ENCODE results near the gene CRABP2. TPM values are rescaled to one million over a fixed set of nuclear protein-coding genes. Genes with fewer than 3 reads are reported as not detected.
A peak's percentile ranks its signal among the peaks of the same experiment; 100 is the strongest.

The CRABP2 gene
- total and polyA plus RNA-seq, 2 donors (not counting 1 experiment from before 2014, with no cell fraction given), result 0.89 to 1.2 TPM

DNA sequence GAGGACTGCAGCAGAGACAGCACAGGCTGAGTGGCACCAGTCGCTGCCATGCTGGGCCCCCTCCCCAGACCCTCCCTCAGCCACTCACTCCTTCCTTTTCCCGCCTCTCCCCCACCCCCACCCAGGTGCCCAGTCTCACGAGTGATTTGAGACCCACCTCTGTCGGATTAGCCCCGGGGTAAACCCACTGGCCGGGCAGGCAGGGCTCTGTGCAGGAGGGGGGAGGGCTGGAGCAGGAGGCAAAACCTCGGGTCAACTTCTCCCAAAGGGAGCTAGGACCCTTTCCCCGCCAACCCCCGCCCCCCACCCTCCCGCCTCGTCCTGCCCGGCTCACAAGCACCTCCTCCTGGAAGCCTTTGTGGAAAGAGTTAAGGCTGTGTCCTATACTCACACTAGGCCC is 39.0 kb upstream of the CRABP2 start:
- no peak overlapping the region for H3K4me2 ChIP-seq (replicated peaks; ENCODE audit: low read depth, low read length, poor library complexity, severe bottlenecking)
- H3K36me3 ChIP-seq (replicated peaks in 1 of 2; ENCODE audit: control extremely low read depth in 1 of 2, control insufficient read depth in 1 of 2, extremely low read depth in 1 of 2, insufficient read depth in 2 of 2, low read length in 1 of 2), result peaks cover 0 to 24% of the 10 kb centered on the region in 2 experiments
- DNase-seq, result no peak
- H3K4me1 ChIP-seq (ENCODE audit: control insufficient read depth in 2 of 2, insufficient read depth in 2 of 2, low read length in 2 of 2), result peaks cover 44 to 54% of the 10 kb centered on the region in 2 donors
- H3K27ac Mint-ChIP-seq, result peak overlapping the region; percentile 37
- H3K9me3 Mint-ChIP-seq (ENCODE audit: insufficient read depth), result peaks cover 2% of the 10 kb centered on the region
- no peak overlapping the region for H3K27ac ChIP-seq (ENCODE audit: low read length in 2 of 2)
- no peak overlapping the region for H3K9ac ChIP-seq (ENCODE audit: low read length)
- peaks cover 60% of the 10 kb centered on the region for H3K4me1 Mint-ChIP-seq
- intact Hi-C loops (cut with micrococcal nuclease), result no loop called here
- H4K20me1 ChIP-seq (ENCODE audit: control insufficient read depth, insufficient read depth, low read length, poor library complexity, severe bottlenecking), result peaks cover 6% of the 10 kb centered on the region
- no peak overlapping the region for H2AFZ ChIP-seq (ENCODE audit: insufficient read depth, low read depth, low read length, poor library complexity, severe bottlenecking)
- peaks cover 38% of the 10 kb centered on the region for H3K79me2 ChIP-seq (ENCODE audit: control insufficient read depth, insufficient read depth, low read length)
- no CpG with 5 or more reads among the region's 12 CpGs for WGBS (ENCODE audit: insufficient coverage)
- H3K9me3 ChIP-seq (ENCODE audit: control extremely low read depth in 1 of 3, control insufficient read depth in 2 of 3, insufficient read depth in 1 of 3, low read length in 2 of 3), result no peaks in the 10 kb centered on the region
- TF ChIP-seq, protein P1, sequence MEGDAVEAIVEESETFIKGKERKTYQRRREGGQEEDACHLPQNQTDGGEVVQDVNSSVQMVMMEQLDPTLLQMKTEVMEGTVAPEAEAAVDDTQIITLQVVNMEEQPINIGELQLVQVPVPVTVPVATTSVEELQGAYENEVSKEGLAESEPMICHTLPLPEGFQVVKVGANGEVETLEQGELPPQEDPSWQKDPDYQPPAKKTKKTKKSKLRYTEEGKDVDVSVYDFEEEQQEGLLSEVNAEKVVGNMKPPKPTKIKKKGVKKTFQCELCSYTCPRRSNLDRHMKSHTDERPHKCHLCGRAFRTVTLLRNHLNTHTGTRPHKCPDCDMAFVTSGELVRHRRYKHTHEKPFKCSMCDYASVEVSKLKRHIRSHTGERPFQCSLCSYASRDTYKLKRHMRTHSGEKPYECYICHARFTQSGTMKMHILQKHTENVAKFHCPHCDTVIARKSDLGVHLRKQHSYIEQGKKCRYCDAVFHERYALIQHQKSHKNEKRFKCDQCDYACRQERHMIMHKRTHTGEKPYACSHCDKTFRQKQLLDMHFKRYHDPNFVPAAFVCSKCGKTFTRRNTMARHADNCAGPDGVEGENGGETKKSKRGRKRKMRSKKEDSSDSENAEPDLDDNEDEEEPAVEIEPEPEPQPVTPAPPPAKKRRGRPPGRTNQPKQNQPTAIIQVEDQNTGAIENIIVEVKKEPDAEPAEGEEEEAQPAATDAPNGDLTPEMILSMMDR (IDR thresholded peaks at IDR 0.05), result no peak
- no peak for TF ChIP-seq EZH2 (IDR thresholded peaks at IDR 0.05; ENCODE audit: borderline replicate concordance, insufficient read depth, low read depth, low read length, poor library complexity, severe bottlenecking)
- ChIA-PET CTCF (interaction anchor here (0.7 to 5.1 kb wide), 2 partner anchors 14 to 18 kb away, joined by 3 to 43 read pairs; no protein-coding TSS in a partner anchor), POLR2A (no interaction called here)
- no peak overlapping the region for H3K4me3 ChIP-seq (ENCODE audit: control extremely low read depth in 1 of 5, extremely low read depth in 1 of 5, insufficient read depth in 1 of 5, low read depth in 2 of 5, low read length in 4 of 5)
- no peaks in the 10 kb centered on the region for H3K27me3 ChIP-seq (replicated peaks in 1 of 4; ENCODE audit: control extremely low read depth in 1 of 4, control insufficient read depth in 3 of 4, insufficient read depth in 4 of 4, low read length in 3 of 4)
- H3K4me3 Mint-ChIP-seq, result no peak overlapping the region
- ATAC-seq (ENCODE audit: low read depth), result no peak
- no peaks in the 10 kb centered on the region for H3K27me3 Mint-ChIP-seq

DNA sequence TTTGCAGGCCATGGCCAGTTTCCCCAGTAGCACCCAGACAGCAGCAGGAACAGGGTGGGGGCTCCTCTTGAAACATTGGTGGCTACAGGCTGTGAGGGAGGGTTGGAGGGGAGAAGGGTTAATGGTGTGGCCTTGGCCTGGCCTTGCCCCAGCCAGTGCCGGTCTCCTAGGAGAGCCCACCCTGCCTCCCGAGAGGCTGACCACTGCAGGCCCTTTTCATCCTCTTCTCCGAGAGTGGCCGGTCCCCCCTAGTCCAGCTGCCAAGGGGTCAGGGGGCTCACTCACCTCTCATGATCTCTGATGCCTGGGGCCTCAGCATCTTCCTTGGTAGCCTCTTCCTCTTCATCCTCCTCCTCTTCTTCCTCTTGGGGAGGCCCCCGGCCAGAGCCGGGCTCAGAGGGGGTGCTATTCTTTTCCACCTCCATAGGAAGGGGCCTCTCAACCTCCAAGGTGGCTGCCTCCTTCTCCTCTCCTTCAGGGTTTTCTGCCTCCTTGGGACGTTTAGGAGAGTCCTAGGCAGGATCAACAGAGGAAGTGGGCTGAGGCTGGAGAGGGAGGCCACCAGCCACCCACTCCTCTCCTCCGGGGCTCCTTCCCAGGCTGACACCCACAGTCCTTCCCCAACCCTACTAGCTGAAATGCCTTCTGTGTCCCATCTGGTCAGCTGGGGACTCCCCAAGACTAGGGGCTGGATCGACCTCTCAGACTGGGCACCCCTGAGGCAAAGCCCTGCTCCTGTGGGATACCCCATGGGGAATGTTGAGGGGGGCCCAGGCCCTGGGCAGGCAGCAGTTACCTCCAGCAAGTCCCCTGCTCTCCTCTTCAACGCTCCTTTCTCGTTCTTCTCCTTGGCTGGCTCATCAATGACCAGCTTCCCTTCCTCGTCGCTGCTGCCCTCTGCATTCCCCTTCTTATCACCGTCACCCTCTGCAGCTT is 38.3 kb upstream of the CRABP2 start:
- Mint-ChIP-seq H3K4me3 (no peak overlapping the region), H3K9me3 (ENCODE audit: insufficient read depth) (peaks cover 2% of the 10 kb centered on the region), H3K27me3 (no peaks in the 10 kb centered on the region), H3K4me1 (peaks cover 59% of the 10 kb centered on the region), H3K27ac (peak overlapping the region; percentile 37)
- POLR2A ChIA-PET, result interaction anchor here (0.6 to 1.5 kb wide), 3 partner anchors 8 to 346 kb away, joined by 3 to 5 read pairs (median 3); partner anchors contain the start of gene HDGF
- no peak overlapping the region for H2AFZ ChIP-seq (ENCODE audit: insufficient read depth, low read depth, low read length, poor library complexity, severe bottlenecking)
- peaks cover 37 to 47% of the 10 kb centered on the region in 2 donors for H3K4me1 ChIP-seq (ENCODE audit: control insufficient read depth in 2 of 2, insufficient read depth in 2 of 2, low read length in 2 of 2)
- no peak overlapping the region for H3K27ac ChIP-seq (ENCODE audit: low read length in 2 of 2)
- DNase-seq, result no peak
- peaks cover 33% of the 10 kb centered on the region for H3K79me2 ChIP-seq (ENCODE audit: control insufficient read depth, insufficient read depth, low read length)
- intact Hi-C loops (cut with micrococcal nuclease), result no loop called here
- H3K9me3 ChIP-seq (ENCODE audit: control extremely low read depth in 1 of 3, control insufficient read depth in 2 of 3, insufficient read depth in 1 of 3, low read length in 2 of 3), result no peaks in the 10 kb centered on the region
- ATAC-seq (ENCODE audit: low read depth), result no peak
- H3K4me2 ChIP-seq (replicated peaks; ENCODE audit: low read depth, low read length, poor library complexity, severe bottlenecking), result no peak overlapping the region
- H3K36me3 ChIP-seq (replicated peaks in 1 of 2; ENCODE audit: control extremely low read depth in 1 of 2, control insufficient read depth in 1 of 2, extremely low read depth in 1 of 2, insufficient read depth in 2 of 2, low read length in 1 of 2), result peaks cover 0 to 24% of the 10 kb centered on the region in 2 experiments
- H3K9ac ChIP-seq (ENCODE audit: low read length), result no peak overlapping the region
- CTCF ChIA-PET, result interaction anchor here (5.1 kb wide), 1 partner anchor 17 kb away, joined by 43 read pairs; no protein-coding TSS in a partner anchor
- H3K27me3 ChIP-seq (replicated peaks in 1 of 4; ENCODE audit: control extremely low read depth in 1 of 4, control insufficient read depth in 3 of 4, insufficient read depth in 4 of 4, low read length in 3 of 4), result no peaks in the 10 kb centered on the region
- no peak overlapping the region for H3K4me3 ChIP-seq (ENCODE audit: control extremely low read depth in 1 of 5, extremely low read depth in 1 of 5, insufficient read depth in 1 of 5, low read depth in 2 of 5, low read length in 4 of 5)
- H4K20me1 ChIP-seq (ENCODE audit: control insufficient read depth, insufficient read depth, low read length, poor library complexity, severe bottlenecking), result peaks cover 4% of the 10 kb centered on the region
- WGBS (ENCODE audit: insufficient coverage), result over 99% methylated on average over 11 of the region's 14 CpGs
- TF ChIP-seq, protein P1 (IDR thresholded peaks at IDR 0.05), result no peak
- no peak for TF ChIP-seq EZH2 (IDR thresholded peaks at IDR 0.05; ENCODE audit: borderline replicate concordance, insufficient read depth, low read depth, low read length, poor library complexity, severe bottlenecking)
